ENCODE results near the gene FCER2. TPM values are rescaled to one million over a fixed set of nuclear protein-coding genes. Genes with fewer than 3 reads are reported as not detected.

FCER2 gene
- total RNA-seq, 1 experiment from 2014 or later: not detected

- no peak for DNase-seq (ENCODE audit: low read depth)
These were observed 2.5 kb upstream of the FCER2 start for GRCh38 chr19:7704280-7705060.

GRCh38 chr19:7703332-7703731 lies 1.4 kb upstream of the FCER2 start:
- DNase-seq (ENCODE audit: low read depth): no peak

DNA sequence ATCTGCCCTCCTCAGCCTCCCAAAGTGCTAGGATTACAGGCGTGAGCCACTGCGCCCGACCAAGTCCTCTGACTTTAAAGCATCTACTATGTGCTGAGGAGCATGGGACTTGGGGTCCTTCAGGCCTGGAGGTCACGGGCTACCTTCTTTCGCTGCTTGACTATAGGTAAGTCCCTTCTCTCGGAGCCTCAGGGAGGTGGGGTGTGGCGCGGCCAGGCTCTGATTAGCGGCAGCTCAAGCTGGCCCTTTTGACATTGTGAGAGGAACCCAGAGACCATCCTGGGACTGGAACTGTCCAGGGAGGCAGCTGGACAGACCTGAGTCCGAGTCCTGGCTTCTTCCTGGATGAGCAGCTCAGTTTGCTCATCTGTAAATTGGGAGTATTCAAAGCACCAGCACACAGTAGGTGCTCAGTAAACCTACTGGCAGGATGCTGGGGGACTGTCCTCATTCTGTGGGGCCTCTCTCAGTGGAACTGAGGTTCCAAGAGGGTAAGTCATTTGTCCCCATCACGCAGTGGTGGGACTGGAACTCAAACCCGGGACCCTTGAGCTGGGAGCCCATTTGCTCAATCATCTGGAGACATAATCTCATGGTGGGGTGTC lies 780 bp downstream of the FCER2 start:
- DNase-seq (ENCODE audit: low read depth): no peak

DNA sequence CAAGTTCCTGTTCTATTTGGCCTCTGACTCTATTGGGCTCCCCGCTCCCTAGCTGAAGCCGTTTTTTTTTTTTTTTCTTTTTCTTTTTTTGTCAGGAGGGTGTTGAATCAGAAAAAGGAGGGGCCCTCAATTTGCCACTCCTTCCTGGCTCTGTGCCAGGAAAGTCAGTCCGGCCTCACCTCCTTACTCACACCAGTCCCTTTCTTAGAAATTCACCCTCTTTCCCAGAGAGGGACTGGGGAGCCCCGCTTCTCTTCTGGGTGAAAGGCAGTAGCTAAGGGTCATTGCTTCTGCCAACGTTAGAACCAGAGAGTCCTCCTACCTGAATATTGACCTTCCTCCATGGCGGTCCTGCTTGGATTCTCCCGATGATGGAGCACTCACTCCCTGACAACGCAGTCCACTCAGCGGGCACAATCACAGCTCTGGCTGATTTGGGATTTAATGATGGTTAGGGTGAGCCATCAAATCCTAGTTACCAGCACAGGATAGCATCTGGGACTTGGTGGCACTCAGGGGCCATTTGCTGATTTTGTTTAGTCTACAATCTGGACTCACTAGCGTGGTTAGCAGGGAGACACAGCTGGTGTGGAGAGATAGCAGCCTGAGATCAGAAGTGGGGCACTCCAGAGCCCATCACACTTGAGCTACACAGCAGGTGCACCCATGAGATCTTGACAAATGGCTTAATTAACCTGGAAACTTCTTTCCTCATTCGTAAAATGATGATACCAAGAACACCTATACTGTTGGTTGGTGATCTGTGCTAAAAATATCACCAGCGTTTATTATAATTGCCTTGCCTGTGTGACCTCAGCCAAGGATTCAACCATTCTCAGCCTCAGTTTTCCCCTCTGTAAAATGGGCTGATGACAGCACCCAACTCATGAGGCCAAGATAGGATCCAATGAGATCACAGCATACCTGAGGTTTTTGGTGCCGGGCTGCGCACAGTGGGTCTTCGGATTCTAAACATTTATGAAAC lies 2.2 kb downstream of the FCER2 start:
- no peak for DNase-seq (ENCODE audit: low read depth)

GRCh38 chr19:7699003-7699402 lies 2.9 kb downstream of the FCER2 start:
- no peak for DNase-seq (ENCODE audit: low read depth)

- no peak for DNase-seq (ENCODE audit: low read depth)
These were observed 3.3 kb downstream of the FCER2 start for GRCh38 chr19:7698583-7698982.

GRCh38 chr19:7697721-7698287 lies 4.1 kb downstream of the FCER2 start:
- no peak for DNase-seq (ENCODE audit: low read depth)

DNA sequence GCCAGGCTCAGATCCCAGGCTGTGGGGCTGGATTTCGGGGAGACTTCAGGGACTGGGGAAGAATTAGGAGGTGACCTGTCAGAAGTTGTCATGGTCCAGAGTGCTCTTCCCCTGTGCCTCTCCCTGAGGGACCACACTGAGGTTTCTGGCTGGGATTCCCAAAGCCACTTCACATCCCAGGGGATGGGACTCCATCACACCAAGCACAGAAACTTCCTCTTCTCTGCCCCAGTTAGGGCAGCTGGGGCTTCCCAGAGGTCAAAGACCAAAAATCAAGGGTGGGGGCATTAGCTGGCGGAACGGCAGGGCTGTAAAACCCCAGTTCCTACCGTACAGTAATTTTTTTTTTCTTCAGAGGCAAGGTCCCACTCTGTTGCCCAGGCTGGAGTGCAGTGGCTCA lies 7.4 kb downstream of the FCER2 start:
- DNase-seq (ENCODE audit: low read depth): no peak

- no peak for DNase-seq (ENCODE audit: low read depth)
These were observed 9.4 kb downstream of the FCER2 start for GRCh38 chr19:7692417-7693088.

GRCh38 chr19:7691497-7691896 lies 10.4 kb downstream of the FCER2 start:
- DNase-seq (ENCODE audit: low read depth): no peak

DNA sequence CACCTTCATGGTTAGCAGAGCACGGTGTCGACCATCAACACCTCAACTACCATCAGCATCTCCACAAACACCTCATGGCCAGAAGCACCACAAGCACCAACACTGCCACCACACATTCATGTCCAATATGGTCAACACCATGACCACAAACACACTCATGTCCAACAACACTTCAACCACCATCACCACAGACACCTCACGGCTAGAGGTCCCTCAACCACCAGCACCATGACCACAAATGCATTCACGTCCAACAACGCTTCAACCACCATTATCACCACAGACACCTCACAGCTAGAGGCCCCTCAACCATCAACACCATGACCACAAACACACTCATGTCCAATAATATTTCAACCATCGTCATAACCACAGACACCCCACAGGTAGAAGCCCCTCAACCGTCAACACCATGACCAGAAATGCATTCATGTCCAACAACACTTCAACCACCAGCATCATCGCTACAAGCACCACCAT lies 11.1 kb downstream of the FCER2 start:
- DNase-seq (ENCODE audit: low read depth): no peak

DNA sequence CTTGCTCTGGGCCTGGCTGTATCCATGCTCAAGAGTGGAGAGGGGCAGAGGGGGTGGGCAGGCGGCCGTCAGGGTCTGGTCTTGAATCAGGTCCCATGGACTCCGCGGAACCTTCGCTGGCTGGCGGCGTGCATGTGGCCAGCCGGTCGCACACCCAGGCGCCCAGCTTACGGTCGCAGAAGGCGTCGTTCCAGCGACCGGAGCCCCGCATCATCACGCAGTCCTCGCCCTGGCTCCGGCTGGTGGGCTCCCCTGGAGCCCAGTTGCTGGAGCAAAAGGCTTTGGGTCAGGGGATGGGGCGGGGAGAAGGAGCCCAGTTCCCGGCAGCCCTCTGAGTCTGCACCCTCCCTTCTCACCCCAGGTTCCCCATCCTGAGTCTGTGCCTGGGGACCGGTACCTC lies 12.8 kb downstream of the FCER2 start:
- no peak for DNase-seq (ENCODE audit: low read depth)

- DNase-seq (ENCODE audit: low read depth): no peak
These were observed 14.8 kb downstream of the FCER2 start for GRCh38 chr19:7687177-7687576.

DNA sequence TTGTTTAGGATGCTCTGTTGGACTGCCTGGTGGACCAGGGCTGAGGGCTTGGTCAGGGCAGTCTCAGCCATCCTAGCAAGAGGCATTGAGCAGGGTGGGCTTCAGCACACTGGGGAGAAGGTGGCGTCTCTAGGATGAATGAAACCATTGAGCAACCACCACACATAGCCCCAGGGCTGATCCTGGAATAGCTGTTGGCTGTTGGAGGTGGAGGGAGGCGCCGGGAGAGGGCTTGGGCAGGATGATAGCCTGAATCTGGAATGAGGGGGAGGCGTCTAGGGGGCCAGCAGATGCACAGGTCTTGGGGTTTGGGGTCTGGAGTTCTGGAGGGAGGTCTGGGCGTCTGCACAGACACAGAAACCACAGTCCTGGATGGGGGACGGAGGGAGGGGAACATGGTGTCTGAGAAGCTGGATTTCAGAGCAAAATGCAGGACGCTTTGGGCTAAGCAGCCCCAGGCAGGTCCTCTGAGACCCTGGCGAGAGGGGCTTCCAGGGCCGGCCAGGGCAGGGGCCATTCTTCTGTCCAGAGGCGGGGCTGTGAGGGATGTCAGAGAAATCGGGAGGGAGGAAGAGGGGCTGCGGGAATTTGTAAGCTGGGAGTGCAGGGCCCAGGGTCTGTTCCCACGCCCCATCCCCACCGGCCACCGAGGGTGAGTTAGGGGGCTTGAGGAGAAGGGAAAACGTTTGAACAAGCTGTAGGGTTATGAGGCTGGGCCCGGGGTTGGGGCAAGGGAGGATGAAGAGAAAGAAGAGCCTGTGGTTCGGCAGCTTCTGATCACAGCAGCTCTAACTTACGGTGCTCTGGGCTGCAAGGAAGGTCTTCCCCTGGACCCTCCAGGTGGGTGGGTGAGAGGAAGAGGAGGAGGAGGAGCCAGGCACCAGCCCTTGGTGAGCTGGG lies 16.1 kb downstream of the FCER2 start:
- DNase-seq (ENCODE audit: low read depth): no peak

GRCh38 chr19:7682175-7682855 lies 19.6 kb downstream of the FCER2 start:
- DNase-seq (ENCODE audit: low read depth): no peak

GRCh38 chr19:7681340-7682174 lies 20.4 kb downstream of the FCER2 start:
- DNase-seq (ENCODE audit: low read depth): peak; percentile 67

DNA sequence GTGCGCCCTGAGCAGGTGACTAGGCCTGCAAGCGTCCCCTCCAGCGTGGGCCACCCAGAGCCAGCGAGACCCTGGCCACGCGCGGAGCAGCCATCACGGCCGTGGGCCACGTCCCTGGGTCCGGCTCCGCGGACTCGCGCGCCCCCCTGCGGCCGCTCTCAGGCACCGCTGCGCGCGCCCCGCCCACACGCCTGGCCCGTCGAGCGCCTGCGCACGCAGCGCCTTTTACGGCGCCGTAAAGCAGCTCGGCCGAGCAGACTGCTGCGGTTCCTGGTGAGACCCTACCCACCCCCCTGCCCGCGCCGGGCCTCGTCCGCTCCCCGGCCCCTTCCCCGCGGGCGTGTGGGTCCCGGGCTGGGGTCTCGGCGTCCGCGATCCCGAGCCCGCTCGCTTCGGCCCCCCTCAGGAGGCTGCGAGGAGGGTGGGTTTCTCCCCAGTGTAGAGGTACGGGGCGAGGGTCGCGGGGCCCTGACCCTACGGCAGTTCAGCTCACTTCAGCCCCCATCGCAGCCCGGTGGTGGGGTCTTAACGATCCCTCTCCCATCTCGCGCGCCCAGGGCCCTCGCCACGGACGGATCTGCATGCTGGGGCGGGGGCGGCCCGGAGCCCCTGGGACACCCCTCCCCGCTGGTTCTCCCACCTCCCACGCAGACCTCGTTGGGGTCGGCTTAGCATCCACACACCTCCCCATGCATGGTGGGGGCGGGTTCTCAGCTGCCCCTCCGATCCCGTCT lies 21.2 kb downstream of the FCER2 start, which contains the start of gene TRAPPC5:
Gene TRAPPC5 (plus strand): TSS at position 228 of the 734 bp plus-strand sequence. CDS start 1,421 bp downstream, outside the sequence.
- peak; percentile 67 for DNase-seq (ENCODE audit: low read depth)

Measured in LHCN-M2 (cell line).